Measurements from ENCODE around the gene GLDN.

- TF ChIP-seq, protein P1, sequence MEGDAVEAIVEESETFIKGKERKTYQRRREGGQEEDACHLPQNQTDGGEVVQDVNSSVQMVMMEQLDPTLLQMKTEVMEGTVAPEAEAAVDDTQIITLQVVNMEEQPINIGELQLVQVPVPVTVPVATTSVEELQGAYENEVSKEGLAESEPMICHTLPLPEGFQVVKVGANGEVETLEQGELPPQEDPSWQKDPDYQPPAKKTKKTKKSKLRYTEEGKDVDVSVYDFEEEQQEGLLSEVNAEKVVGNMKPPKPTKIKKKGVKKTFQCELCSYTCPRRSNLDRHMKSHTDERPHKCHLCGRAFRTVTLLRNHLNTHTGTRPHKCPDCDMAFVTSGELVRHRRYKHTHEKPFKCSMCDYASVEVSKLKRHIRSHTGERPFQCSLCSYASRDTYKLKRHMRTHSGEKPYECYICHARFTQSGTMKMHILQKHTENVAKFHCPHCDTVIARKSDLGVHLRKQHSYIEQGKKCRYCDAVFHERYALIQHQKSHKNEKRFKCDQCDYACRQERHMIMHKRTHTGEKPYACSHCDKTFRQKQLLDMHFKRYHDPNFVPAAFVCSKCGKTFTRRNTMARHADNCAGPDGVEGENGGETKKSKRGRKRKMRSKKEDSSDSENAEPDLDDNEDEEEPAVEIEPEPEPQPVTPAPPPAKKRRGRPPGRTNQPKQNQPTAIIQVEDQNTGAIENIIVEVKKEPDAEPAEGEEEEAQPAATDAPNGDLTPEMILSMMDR (IDR thresholded peaks at IDR 0.05; ENCODE audit: low read length) = no peak
- TF ChIP-seq EZH2 (optimal IDR thresholded peaks at IDR 0.05; ENCODE audit: low read depth, low read length) = no peak
- no peak for TF ChIP-seq EZH2phosphoT487 (IDR thresholded peaks at IDR 0.05; ENCODE audit: low read length)
These were observed 26.9 kb downstream of the GLDN start for GRCh38 chr15:51368307-51368706.
